ENCODE measurements around the gene ZNF185.
"Not testable (repeated sequence)": the region's sequence is repeated elsewhere in the genome, so short reads cannot be mapped to it uniquely, and the experiment has no call there.

Gene ZNF185

GRCh38 chrX:152895724-152896420 lies 2.0 kb upstream of the ZNF185 start:
- no peak for DNase-seq (ENCODE audit: low read depth in 2 of 2)

GRCh38 chrX:152896450-152896849 lies 1.4 kb upstream of the ZNF185 start:
- no peak for DNase-seq (ENCODE audit: low read depth in 2 of 2)

GRCh38 chrX:152898442-152898841 lies 575 bp downstream of the ZNF185 start:
- no peak for DNase-seq (ENCODE audit: low read depth in 2 of 2)

- DNase-seq (ENCODE audit: low read depth in 2 of 2) = no peak
Observed at GRCh38 chrX:152899111-152899873, 1.4 kb downstream of the ZNF185 start.

DNA sequence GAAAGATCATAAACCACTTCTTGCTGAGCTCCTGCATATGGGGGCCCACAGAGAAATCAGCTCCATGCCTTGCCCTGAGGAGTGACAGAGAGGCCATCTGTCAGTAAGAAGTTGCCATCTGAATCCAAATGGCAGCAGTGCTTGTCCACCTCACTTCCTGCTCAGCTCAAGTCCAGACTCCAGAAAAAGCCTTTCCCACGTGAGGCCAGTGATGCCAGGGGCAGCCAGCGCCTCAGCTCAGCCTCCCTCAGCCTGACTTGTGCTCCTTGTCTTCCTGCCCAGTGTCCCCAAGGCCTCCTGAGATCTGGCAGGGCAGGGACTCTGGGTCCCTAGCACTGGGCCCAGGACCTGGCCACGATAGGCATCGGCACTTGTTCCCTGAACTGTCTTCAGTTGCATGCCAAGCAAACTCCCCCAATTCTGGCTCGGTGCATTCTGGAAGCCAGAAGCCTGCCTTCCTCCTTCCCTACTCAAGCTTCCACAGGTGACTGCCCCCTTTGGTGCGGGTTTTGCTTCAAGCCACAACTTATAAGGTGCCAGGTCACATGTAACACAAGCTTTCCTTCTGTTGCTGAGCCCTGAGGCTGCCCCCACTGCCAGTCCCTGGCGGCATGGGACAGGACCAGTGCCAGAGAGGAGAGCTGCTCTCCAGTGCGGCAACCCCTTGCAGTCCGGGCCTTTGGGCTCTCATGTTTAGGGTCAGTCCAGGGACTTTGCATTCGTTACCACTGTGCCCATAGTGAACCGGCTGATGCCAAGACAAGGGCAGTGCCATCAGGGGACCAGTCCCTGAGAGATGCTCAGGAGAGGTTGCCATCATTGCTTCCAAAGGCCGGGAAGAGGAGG lies 2.2 kb downstream of the ZNF185 start:
- DNase-seq (ENCODE audit: low read depth in 2 of 2) = no peak

DNA sequence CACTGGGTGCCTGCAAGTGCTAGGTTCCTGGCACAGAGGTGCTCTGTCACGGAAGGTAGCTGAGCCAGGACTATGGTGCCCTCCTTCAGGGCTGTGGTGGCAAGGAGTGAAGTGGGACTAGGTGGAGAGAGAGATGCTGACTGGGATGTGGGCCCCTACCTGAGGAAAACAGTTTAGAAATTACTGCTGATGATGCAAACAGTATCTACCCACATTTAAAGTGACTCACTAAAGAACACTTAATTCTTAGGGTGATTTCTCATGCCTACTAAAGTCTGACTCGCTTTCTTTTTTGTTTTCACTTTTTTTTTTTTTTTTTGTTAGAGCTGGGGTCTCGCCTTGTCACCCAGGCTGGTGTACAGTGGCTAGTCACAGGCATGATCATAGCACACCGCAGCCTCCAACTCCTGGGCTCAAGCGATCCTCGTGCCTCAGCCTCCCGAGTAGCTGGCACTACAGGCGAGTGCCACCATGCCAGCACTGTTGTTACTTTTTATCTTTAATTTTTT lies 3.1 kb downstream of the ZNF185 start:
- no peak for DNase-seq (ENCODE audit: low read depth in 2 of 2)

DNA sequence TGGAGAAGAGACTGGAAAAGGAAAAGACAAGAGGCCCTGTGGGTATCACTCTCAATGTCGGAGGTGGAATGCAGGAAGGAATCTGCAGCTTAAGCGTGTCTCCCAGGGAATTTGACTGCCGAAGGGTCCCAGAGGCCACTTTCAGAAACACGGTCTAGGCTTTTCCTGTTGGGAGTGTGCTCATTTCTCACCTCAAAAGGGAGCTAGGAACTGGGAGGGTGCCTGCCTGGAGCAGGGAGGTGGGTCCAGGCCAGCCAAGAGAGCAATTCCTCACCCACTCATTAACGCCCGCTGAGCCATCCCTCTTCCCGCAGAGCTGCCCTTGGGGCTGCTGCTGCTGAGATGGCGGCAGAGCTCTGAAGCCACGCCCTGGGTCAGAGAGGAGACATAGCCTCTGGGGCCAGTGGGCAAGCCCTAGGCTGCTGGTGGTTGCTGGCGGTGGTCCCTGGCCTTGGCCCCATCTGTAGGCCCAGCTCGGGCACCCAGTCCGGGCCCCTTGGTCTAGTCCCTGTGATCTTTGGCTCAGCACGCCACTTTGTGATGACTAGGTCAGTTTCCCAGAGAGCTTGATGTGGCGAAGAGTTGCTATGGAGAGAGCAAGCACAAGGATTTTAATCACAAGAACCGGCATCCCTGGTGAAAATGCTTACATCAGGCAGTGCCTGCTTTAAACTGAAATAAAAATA lies 4.1 kb downstream of the ZNF185 start:
- no peak for DNase-seq (ENCODE audit: low read depth in 2 of 2)

DNA sequence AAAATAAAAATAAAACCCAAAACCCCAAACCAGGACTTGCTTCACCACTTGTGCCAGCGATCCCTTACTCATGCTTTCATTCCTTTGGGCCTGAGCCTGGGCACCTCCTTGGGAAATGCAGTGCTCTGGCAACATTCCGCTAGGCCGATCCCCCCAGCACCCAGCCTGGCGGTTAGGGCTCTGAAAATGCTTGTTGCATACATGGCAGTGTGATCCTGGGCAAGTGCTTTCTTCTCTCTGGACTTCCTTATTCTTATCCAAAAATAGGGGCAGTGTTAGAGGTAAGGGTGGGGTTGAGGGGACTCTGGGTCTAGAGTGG lies 4.6 kb downstream of the ZNF185 start:
- DNase-seq (ENCODE audit: low read depth in 2 of 2) = no peak

- DNase-seq (ENCODE audit: low read depth in 2 of 2) = no peak
Observed at GRCh38 chrX:152903589-152903988, 5.7 kb downstream of the ZNF185 start.

DNA sequence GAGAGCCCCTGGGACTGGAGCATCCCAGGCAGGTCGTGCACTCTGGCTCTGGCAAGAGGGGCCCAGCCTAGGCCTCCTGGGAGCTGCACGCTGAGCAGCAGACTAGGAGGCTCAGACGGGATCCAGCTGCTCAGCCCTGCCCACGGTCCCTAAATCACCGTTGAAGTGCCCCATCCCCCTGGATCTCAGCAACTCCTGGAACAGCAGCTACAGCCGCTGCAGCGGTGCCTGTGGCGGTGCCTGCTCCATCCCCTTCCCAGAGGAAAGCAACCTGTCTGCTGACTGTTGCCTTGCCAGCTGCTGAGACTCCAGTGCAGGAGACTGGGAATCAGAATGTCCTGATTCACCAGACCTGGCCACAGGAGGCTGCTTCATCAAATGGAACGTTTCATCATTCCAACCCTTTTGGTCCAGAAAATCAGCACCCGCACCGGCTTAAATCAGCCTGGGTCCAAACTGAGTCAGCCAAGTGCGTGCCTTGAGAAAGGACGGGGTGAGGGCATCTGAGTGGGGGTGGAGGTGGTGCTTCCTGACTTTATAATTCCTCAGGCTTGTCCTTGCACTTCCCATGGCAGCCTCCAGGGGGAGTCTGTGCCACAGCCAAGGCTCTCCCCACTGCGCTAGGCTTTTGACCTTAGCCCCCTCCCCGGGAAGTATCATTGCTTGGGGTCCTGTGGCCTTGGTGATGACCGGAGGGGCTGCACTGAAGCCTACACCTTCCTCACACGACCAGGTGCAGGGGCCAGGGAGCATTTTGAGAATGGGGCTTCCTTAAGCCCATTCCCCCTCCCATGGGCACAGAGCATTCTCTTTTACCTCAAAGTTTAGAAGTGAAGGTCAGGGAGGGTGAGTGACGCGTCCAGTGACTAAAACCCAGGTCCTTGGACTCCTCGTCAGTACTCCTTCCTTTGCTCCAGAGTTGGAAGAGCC lies 6.5 kb downstream of the ZNF185 start:
- peak in 1 of 2 donors; percentile 0 for DNase-seq (ENCODE audit: low read depth in 2 of 2)

- no peak for DNase-seq (ENCODE audit: low read depth in 2 of 2)
Observed at GRCh38 chrX:152905081-152905420, 7.2 kb downstream of the ZNF185 start.

GRCh38 chrX:152907084-152907651 lies 9.3 kb downstream of the ZNF185 start:
- no peak for DNase-seq (ENCODE audit: low read depth in 2 of 2)

DNA sequence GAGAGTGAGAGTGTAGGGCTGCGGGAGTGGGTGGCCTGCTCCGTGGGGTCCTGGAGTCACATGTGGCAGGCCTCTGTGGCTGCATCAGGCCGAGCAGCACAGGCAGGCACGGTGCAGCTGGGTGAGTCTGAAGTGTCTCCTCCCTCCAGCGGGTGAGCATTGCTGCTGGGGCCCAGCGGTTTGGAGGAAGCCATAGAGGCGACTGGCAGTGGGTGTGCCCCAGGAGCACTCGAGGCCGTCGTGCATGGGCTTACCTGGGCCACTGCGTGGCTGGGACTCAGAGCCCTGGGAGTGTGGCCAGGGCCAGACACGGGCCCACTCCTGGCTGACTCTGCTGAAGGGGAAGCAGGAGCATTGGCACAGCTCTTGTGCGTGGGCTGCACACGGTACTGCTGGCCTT lies 10.6 kb downstream of the ZNF185 start:
- no peak for DNase-seq (ENCODE audit: low read depth in 2 of 2)

- DNase-seq (ENCODE audit: low read depth in 2 of 2) = not testable (repeated sequence)
Observed at GRCh38 chrX:152910018-152910417, 12.2 kb downstream of the ZNF185 start.

DNA sequence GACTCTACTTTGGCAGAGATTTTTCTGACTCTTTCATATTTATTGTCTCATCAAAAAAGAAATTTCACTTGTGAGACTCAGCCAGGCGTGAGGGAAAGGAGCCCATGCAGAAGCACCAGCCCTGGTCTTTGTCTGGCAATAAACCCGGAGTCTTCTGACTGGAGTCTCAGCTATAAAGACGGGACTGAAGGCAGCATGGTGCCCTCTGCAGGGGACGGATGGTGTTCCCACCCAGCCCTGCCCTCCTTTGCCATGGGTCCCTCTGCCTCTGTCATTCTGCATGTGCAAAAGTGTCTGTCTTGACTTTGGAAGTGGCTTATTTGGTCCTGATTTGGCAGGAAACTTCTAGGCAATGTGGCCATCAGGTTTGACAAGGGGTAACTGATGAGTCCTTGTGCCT lies 14.2 kb downstream of the ZNF185 start:
- no peak for DNase-seq (ENCODE audit: low read depth in 2 of 2)

DNA sequence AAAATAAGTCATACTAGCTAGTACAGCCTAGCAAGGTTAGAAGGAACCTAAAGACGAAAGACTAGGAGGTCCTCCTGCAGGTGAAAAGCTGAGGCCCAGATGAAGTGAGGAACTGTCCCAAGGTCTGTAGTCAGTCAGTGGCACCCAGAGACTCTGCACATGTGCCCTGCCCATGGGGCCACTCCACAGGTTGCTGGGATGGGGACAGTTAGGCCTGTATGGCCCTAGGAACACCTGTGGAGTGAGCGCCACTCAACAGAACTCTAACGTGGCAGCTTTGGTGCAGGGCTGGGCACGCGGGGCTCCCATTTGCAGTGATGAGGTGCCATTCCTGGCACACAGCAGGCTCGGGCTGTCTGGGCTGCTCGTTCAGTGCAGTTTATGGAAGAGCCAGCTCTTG lies 14.8 kb downstream of the ZNF185 start:
- no peak for DNase-seq (ENCODE audit: low read depth in 2 of 2)

DNA sequence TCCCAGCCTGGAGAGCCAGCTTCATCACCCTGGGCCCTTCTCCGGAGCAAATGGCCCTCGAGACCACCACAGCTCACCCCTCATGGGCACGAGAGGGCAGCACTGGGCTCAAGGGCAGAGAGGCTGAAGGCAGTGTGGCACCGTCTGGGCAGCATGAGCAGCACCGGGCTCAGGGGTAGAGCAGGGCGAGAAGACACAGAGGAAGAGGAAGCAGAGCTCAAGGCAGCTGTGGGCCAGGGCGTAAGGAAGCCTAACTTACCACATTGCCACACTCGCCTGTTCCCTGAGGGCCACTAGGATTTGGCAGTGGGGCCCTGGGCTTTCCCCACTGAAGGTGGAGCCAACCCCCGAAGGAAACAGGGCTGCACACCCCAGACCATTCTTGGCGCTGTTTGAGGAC lies 15.5 kb downstream of the ZNF185 start:
- no peak for DNase-seq (ENCODE audit: low read depth in 2 of 2)

DNA sequence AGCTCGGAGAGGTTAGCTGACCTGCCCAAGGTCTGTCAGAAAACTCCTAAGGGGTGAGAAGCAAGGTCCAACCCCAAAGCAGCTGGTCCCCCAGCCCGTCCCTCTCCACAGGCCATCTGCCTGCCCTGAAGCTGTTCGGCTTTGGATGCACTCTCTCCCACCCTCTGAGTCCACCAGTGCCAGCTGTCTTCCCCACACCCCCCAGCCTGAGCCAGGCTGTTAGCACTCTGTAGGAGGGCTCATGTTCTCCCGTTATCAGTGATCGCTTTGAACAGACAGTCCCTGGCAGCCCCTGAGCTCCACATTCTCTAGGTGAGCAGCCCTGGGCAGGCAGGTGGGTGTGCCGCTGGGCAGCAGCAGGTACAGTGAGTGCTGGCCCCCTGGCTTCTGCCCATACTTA lies 16.0 kb downstream of the ZNF185 start:
- no peak for DNase-seq (ENCODE audit: low read depth in 2 of 2)

DNA sequence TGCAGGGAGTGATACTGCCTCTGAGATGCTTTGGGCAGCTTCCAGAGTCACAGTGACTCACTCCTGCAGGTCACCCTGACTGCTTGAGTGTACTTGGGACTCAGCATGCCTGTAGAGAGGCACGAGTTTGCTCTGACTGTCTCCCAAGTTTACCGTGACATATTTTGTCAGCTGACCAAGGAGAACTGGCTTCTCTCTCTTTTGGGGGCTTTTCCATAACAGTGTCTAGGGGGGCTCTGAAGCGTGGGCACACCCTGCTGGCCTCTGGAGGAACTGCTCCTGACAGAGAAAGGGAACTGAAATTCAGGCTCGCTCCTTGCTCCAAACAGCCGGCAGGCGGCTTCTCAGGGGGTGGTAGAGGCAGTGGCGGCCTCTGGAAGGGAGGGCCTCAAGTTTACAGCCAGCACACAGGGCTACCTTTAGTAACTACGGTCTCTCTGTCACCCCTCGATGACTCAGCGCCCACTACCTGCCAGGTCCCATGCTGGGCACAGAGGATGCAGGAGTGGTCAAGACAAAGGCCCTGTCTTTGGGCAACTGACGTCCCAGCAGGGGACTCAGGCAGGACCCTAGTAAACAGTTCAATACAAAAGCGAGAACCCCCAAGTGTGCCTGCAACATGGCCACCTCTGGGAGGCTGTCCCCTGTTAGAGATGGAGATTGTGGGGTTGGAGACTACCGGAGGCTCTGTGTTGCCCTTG lies 17.8 kb downstream of the ZNF185 start:
- no peak for DNase-seq (ENCODE audit: low read depth in 2 of 2)

Data from stimulated activated CD8-positive, alpha-beta memory T cell treated with anti-CD3 and anti-CD28 coated beads, Interleukin-2, amount 100 ng/mL, for 1 hour (primary cell).